Neural progenitor cell (in vitro differentiated cells): Measurements from ENCODE around the gene FBN3. TPM values are rescaled to one million over a fixed set of nuclear protein-coding genes. Genes with fewer than 3 reads are reported as not detected.

Source experiments
- DNase-seq: peaks from one replicate; pipeline ENCODE4 v3.0.0-alpha.2; 2016; ENCODE audit warnings: low spot score
- H2AFZ ChIP-seq: fragments of 200-600 bp; sonication (generic); replicated peaks from 2 replicates; pipeline ENCODE4 v1.6.1; 2016; ENCODE audit warnings: antibody characterized with exemption
- H3F3A ChIP-seq: fragments of 200-600 bp; sonication (generic); 2 replicates; pipeline ENCODE4 v1.6.1; 2016; ENCODE audit warnings: antibody characterized with exemption, low read depth
- H3K27ac ChIP-seq: fragments of 200-600 bp; sonication (generic); 2 replicates; pipeline ENCODE4 v1.5.1; 2016; ENCODE audit warnings: mild to moderate bottlenecking
- H3K27me3 ChIP-seq: fragments of 200-600 bp; sonication (generic); 2 replicates; pipeline ENCODE4 v1.6.1; 2016; ENCODE audit warnings: mild to moderate bottlenecking, moderate library complexity
- H3K36me3 ChIP-seq: fragments of 200-600 bp; sonication (generic); 2 replicates; pipeline ENCODE4 v1.5.1; 2016
- H3K4me1 ChIP-seq: fragments of 200-600 bp; sonication (generic); 2 replicates; pipeline ENCODE4 v1.6.1; 2016; ENCODE audit warnings: mixed run types
- H3K4me2 ChIP-seq: fragments of 200-600 bp; sonication (generic); 2 replicates; pipeline ENCODE4 v1.6.1; 2016
- H3K4me3 ChIP-seq: fragments of 200-600 bp; sonication (generic); 2 replicates; pipeline ENCODE4 v1.5.1; 2016
- H3K79me2 ChIP-seq: fragments of 200-600 bp; sonication (generic); 2 replicates; pipeline ENCODE4 v1.6.1; 2016; ENCODE audit warnings: low read depth
- H3K9ac ChIP-seq: fragments of 200-600 bp; sonication (generic); 2 replicates; pipeline ENCODE4 v1.6.1; 2016
- H3K9me3 ChIP-seq: fragments of 200-600 bp; sonication (generic); 2 replicates; pipeline ENCODE4 v1.5.1; 2016; ENCODE audit warnings: low read depth
- H4K20me1 ChIP-seq: fragments of 200-600 bp; sonication (generic); 2 replicates; pipeline ENCODE4 v1.6.1; 2016; ENCODE audit warnings: low read depth
- H3K27ac Mint-ChIP-seq: 3 replicates; pipeline ENCODE4 v1.8.0; 2021; ENCODE audit warnings: mixed read lengths
- H3K27me3 Mint-ChIP-seq: 2 replicates; pipeline ENCODE4 v1.8.0; 2022; ENCODE audit warnings: low read depth, mild to moderate bottlenecking, inconsistent platforms, moderate library complexity, mixed read lengths; ENCODE audit not compliant: insufficient read depth
- H3K36me3 Mint-ChIP-seq: 3 replicates; pipeline ENCODE4 v1.8.0; 2021; ENCODE audit warnings: mixed read lengths
- H3K4me1 Mint-ChIP-seq: 3 replicates; pipeline ENCODE4 v1.8.0; 2021; ENCODE audit warnings: mixed read lengths
- H3K4me3 Mint-ChIP-seq: 3 replicates; pipeline ENCODE4 v1.8.0; 2021; ENCODE audit warnings: mild to moderate bottlenecking, moderate library complexity, mixed read lengths
- H3K9me3 Mint-ChIP-seq: 3 replicates; pipeline ENCODE4 v1.8.0; 2020; ENCODE audit warnings: mixed read lengths
- EZH2 ChIP-seq: fragments of 200-600 bp; sonication (generic); IDR thresholded peaks from 2 replicates; pipeline ENCODE4 v1.6.1; 2017; ENCODE audit warnings: antibody characterized with exemption, mild to moderate bottlenecking, moderate library complexity
- EZH2phosphoT487 ChIP-seq: fragments of 200-600 bp; sonication (generic); IDR thresholded peaks from 2 replicates; pipeline ENCODE4 v1.6.1; 2017; ENCODE audit warnings: antibody characterized with exemption
- total RNA-seq: library from RNA; depleted of rRNA; stranded (reverse); fragments of >200 nt; gene quantifications from 2 replicates; pipeline ENCODE4 v1.2.3, GENCODE V29; 2015; ENCODE audit warnings: low replicate concordance
- TF ChIP-seq, protein P1 (sequence below): fragments of 200-600 bp; sonication (generic); IDR thresholded peaks from 2 replicates; pipeline ENCODE4 v1.5.1; 2017; ENCODE audit warnings: antibody characterized with exemption, mild to moderate bottlenecking

Gene FBN3
- total RNA-seq, 1 donor from 2014 or later = 23.0 TPM

DNA sequence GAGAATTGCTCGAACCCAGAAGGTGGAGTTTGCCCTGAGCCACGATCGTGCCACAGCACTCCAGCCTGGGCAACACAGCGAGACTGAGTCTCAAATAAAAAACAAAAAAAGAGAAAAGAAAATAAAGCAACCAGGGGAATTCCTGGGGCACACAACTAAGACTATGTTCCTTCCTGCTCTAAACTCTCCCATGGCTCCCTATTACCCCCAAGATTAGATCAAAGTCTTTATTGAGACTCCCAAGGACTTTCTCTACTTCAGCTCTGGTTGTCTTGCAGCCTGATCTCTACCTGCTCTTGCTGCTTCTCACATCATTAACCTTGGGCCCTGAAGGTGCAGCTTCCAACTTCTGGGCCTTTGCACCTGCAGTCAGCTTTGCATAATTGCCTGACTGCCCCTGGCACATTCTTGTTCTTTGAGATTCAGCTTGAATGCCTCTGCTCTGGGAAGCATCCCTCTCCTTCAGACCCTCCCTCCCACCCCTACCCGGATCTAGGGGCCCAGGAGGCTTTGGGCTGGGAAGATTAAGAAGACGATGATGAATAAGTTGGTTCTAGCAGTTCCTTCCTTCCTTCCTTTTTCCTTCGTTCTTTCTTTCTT, 42.9 kb upstream of the FBN3 start:
- no peak overlapping the region for H3K4me2 ChIP-seq
- peaks cover 25% of the 10 kb centered on the region for H3K4me1 ChIP-seq
- Mint-ChIP-seq H3K4me1 (peaks cover 28% of the 10 kb centered on the region), H3K27ac (no peak overlapping the region), H3K4me3 (no peak overlapping the region), H3K36me3 (no peaks in the 10 kb centered on the region), H3K9me3 (no peaks in the 10 kb centered on the region), H3K27me3 (peaks cover 9% of the 10 kb centered on the region)
- no peak overlapping the region for H2AFZ ChIP-seq
- DNase-seq = peak; percentile 54
- no peaks in the 10 kb centered on the region for H3K27me3 ChIP-seq
- H3K9me3 ChIP-seq = no peaks in the 10 kb centered on the region
- H3K36me3 ChIP-seq = no peaks in the 10 kb centered on the region
- no peaks in the 10 kb centered on the region for H4K20me1 ChIP-seq
- H3K4me3 ChIP-seq = no peak overlapping the region
- no peak for TF ChIP-seq EZH2
- peaks cover 20% of the 10 kb centered on the region for H3F3A ChIP-seq
- H3K9ac ChIP-seq = no peak overlapping the region
- H3K27ac ChIP-seq = no peak overlapping the region
- H3K79me2 ChIP-seq = no peaks in the 10 kb centered on the region

DNA sequence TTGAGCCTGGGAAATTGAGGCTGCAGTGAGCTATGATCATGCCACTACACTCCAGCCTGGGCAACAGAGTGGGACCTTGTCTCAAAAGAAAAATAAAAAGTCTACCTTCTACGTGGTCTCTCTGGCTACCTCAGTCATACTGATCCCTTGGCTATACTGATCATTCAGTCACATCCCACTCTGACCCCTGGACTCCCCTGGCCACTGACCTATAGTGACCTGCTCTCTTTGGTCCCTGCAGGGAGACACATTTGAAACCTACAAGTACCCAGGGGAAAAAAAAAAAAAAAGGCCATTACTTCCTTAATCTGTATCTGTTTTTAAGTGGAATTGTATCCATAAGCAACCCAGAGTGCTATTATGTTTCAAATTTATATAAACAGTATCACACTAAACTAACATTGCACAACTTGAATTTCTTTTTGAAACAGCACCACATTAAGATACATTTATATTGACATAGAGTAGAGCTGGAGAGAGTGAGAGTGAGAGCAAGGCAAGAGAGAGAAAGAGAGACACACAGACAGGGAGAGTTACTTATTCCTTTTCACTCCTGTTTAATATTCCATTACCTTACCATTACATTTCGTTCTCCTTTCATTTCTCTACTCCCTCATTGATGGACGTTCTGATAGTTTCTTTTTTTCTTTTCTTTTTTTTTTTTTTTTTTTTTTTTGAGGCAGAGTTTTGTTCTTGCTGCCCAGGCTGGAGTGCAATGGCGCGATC, 36.1 kb upstream of the FBN3 start:
- no peaks in the 10 kb centered on the region for H3K36me3 Mint-ChIP-seq
- no peak overlapping the region for H3K4me3 ChIP-seq
- no peaks in the 10 kb centered on the region for H4K20me1 ChIP-seq
- H3K9me3 Mint-ChIP-seq = no peaks in the 10 kb centered on the region
- H3K4me3 Mint-ChIP-seq = no peak overlapping the region
- no peak overlapping the region for H3K27ac Mint-ChIP-seq
- H3K79me2 ChIP-seq = no peaks in the 10 kb centered on the region
- no peak for TF ChIP-seq EZH2phosphoT487
- TF ChIP-seq, protein P1, sequence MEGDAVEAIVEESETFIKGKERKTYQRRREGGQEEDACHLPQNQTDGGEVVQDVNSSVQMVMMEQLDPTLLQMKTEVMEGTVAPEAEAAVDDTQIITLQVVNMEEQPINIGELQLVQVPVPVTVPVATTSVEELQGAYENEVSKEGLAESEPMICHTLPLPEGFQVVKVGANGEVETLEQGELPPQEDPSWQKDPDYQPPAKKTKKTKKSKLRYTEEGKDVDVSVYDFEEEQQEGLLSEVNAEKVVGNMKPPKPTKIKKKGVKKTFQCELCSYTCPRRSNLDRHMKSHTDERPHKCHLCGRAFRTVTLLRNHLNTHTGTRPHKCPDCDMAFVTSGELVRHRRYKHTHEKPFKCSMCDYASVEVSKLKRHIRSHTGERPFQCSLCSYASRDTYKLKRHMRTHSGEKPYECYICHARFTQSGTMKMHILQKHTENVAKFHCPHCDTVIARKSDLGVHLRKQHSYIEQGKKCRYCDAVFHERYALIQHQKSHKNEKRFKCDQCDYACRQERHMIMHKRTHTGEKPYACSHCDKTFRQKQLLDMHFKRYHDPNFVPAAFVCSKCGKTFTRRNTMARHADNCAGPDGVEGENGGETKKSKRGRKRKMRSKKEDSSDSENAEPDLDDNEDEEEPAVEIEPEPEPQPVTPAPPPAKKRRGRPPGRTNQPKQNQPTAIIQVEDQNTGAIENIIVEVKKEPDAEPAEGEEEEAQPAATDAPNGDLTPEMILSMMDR = no peak
- no peak for TF ChIP-seq EZH2
- no peaks in the 10 kb centered on the region for H3K36me3 ChIP-seq
- H3F3A ChIP-seq = no peaks in the 10 kb centered on the region
- peaks cover 12% of the 10 kb centered on the region for H3K27me3 Mint-ChIP-seq
- H3K9ac ChIP-seq = no peak overlapping the region
- H2AFZ ChIP-seq = no peak overlapping the region
- peaks cover 6% of the 10 kb centered on the region for H3K4me1 Mint-ChIP-seq
- no peak overlapping the region for H3K4me2 ChIP-seq
- H3K27me3 ChIP-seq = no peaks in the 10 kb centered on the region
- no peaks in the 10 kb centered on the region for H3K4me1 ChIP-seq
- H3K9me3 ChIP-seq = no peaks in the 10 kb centered on the region
- no peak overlapping the region for H3K27ac ChIP-seq
- no peak for DNase-seq

DNA sequence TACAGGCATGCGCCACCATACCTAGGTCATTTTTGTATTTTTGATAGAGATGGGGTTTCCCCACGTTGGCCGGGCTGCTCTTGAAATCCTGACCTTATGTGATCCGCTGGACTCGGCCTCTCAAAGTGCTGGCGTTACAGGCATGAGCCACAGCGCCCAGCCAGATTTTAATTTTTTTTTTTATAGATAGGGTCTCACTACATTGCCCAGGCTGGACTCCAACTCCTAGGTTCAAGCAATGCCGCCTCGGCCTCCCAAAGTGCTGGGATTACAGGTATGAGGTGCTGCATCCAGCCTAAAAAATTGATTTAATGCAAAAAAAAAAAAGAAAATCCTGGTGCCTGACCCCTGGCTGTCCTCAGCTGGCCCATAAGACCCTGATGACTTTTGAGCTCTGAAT, 34.9 kb upstream of the FBN3 start:
- Mint-ChIP-seq H3K27me3 (peaks cover 10% of the 10 kb centered on the region), H3K27ac (no peak overlapping the region), H3K4me3 (no peak overlapping the region), H3K9me3 (no peaks in the 10 kb centered on the region), H3K4me1 (peaks cover 6% of the 10 kb centered on the region), H3K36me3 (no peaks in the 10 kb centered on the region)
- H3K79me2 ChIP-seq = no peaks in the 10 kb centered on the region
- H3K27me3 ChIP-seq = no peaks in the 10 kb centered on the region
- H3K9ac ChIP-seq = no peak overlapping the region
- no peak overlapping the region for H2AFZ ChIP-seq
- no peak overlapping the region for H3K4me2 ChIP-seq
- no peaks in the 10 kb centered on the region for H3K9me3 ChIP-seq
- H3F3A ChIP-seq = no peaks in the 10 kb centered on the region
- H3K4me1 ChIP-seq = no peaks in the 10 kb centered on the region
- DNase-seq = no peak
- H3K36me3 ChIP-seq = no peaks in the 10 kb centered on the region
- TF ChIP-seq, protein P1 = no peak
- no peak for TF ChIP-seq EZH2
- TF ChIP-seq EZH2phosphoT487 = no peak
- H3K4me3 ChIP-seq = no peak overlapping the region
- H4K20me1 ChIP-seq = no peaks in the 10 kb centered on the region
- no peak overlapping the region for H3K27ac ChIP-seq

DNA sequence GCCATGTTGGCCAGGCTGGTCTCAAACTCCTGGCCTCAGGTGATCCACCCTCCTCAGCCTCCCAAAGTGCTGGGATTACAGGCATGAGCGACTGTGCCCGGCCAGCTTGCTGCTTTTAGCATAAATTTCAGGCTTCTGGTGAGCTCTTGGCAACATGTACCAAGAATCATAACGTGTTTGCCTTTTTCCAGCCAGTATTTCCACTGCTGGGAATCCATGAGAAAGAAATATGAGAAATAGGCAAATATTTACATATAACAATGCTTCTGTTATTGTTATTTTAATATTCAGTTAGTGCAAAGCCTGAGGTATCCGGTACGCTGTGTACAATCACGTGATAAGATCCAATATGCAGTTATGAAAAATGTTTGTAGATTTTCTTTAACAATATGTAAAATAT, 30.6 kb upstream of the FBN3 start:
- Mint-ChIP-seq H3K4me3 (no peak overlapping the region), H3K9me3 (no peaks in the 10 kb centered on the region), H3K27me3 (peaks cover 3% of the 10 kb centered on the region), H3K27ac (no peak overlapping the region), H3K4me1 (peaks cover 2% of the 10 kb centered on the region), H3K36me3 (no peaks in the 10 kb centered on the region)
- Histone ChIP-seq H3K4me3 (no peak overlapping the region), H3K36me3 (no peaks in the 10 kb centered on the region), H3K4me2 (no peak overlapping the region), H4K20me1 (no peaks in the 10 kb centered on the region), H3K9me3 (no peaks in the 10 kb centered on the region), H3K27ac (no peak overlapping the region), H2AFZ (no peak overlapping the region), H3K27me3 (no peaks in the 10 kb centered on the region), H3F3A (no peaks in the 10 kb centered on the region), H3K9ac (no peak overlapping the region), H3K4me1 (no peaks in the 10 kb centered on the region), H3K79me2 (no peaks in the 10 kb centered on the region)
- no peak for DNase-seq
- no peak for TF ChIP-seq EZH2phosphoT487
- TF ChIP-seq EZH2 = no peak
- TF ChIP-seq, protein P1 = no peak
